SK-N-SH (cell line): Measurements from ENCODE around the gene PALLD. TPM values are rescaled to one million over a fixed set of nuclear protein-coding genes. Genes with fewer than 3 reads are reported as not detected.

Source experiments
- CTCF ChIA-PET: fragments of 300-600, 350-600 bp; formaldehyde crosslinking; extraction: SDS; loops from one replicate; lab custom pipeline; 2021; lab: Yijun Ruan, JAX
- POLR2A ChIA-PET: fragments of 350-600 bp; sonication (Branson Sonifier 250); formaldehyde crosslinking; extraction: SDS; loops from one replicate; lab custom pipeline; 2020; ENCODE audit warnings: antibody characterized with exemption, inconsistent platforms; lab: Yijun Ruan, JAX
- DNase-seq: peaks from one replicate; pipeline ENCODE4 v3.0.0; 2012
- H2AFZ ChIP-seq: fragments of 200-600 bp; sonication (generic); 2 replicates; pipeline ENCODE4 v1.8.1; 2016; ENCODE audit warnings: antibody characterized with exemption, mild to moderate bottlenecking, low read depth
- H3F3A ChIP-seq: fragments of 200-600 bp; sonication (generic); replicated peaks from 2 replicates; pipeline ENCODE3; 2016; ENCODE audit warnings: antibody characterized with exemption, mild to moderate bottlenecking; ENCODE audit not compliant: insufficient read depth
- H3K27ac ChIP-seq, 2 experiments: fragments of 200-500 bp in 1 of 2; fragments of 200-600 bp in 1 of 2; sonication (Bioruptor generic) in 1 of 2; sonication (generic), shearing (Covaris generic) in 1 of 2; 2 replicates each; pipeline versions ENCODE4 v1.5.1 to v1.6.1; 2014 to 2016; ENCODE audit warnings: low read depth in 2 of 2, inconsistent platforms in 1 of 2, low read length in 1 of 2, mild to moderate bottlenecking in 1 of 2, mixed read lengths in 1 of 2
- H3K27me3 ChIP-seq: fragments of 200-600 bp; sonication (generic), shearing (Covaris generic); 2 replicates; pipeline ENCODE4 v1.6.1; 2016; ENCODE audit warnings: mixed run types; ENCODE audit not compliant: insufficient read depth
- H3K36me3 ChIP-seq, 2 experiments: fragments of 200-500 bp in 1 of 2; fragments of 200-600 bp in 1 of 2; sonication (Bioruptor generic) in 1 of 2; sonication (generic) in 1 of 2; replicated peaks in 1 of 2; 2 replicates each; pipeline versions ENCODE3 to v1.5.1; 2014 to 2016; ENCODE audit warnings: low read length in 1 of 2, mild to moderate bottlenecking in 1 of 2; ENCODE audit not compliant: insufficient read depth in 2 of 2, control insufficient read depth in 1 of 2
- H3K4me1 ChIP-seq, 2 experiments: fragments of 200-500 bp in 1 of 2; fragments of 200-600 bp in 1 of 2; sonication (Bioruptor generic) in 1 of 2; sonication (generic), shearing (Covaris generic) in 1 of 2; 2 replicates each; pipeline versions ENCODE4 v1.5.1 to v1.6.1; 2014 to 2016; ENCODE audit warnings: low read depth in 1 of 2, low read length in 1 of 2, mixed run types in 1 of 2; ENCODE audit not compliant: insufficient read depth in 2 of 2, control insufficient read depth in 1 of 2
- H3K4me2 ChIP-seq: fragments of 200-600 bp; sonication (generic), shearing (Covaris generic); 2 replicates; pipeline ENCODE4 v1.6.1; 2017; ENCODE audit warnings: mixed run types
- H3K4me3 ChIP-seq, 2 experiments: fragments of 200-500 bp in 1 of 2; fragments of 200-600 bp in 1 of 2; sonication (Bioruptor generic) in 1 of 2; sonication (generic), shearing (Covaris generic) in 1 of 2; 2 replicates each; pipeline versions ENCODE4 v1.5.1 to v1.8.1; 2014 to 2016; ENCODE audit warnings: low read depth in 2 of 2, inconsistent platforms in 1 of 2, low read length in 1 of 2, mild to moderate bottlenecking in 1 of 2, mixed read lengths in 1 of 2, moderate library complexity in 1 of 2
- H3K79me2 ChIP-seq: fragments of 200-600 bp; sonication (generic); 2 replicates; pipeline ENCODE4 v1.8.1; 2017; ENCODE audit warnings: mild to moderate bottlenecking; ENCODE audit not compliant: insufficient read depth
- H3K9ac ChIP-seq: fragments of 200-600 bp; sonication (generic); 2 replicates; pipeline ENCODE4 v1.6.1; 2017; ENCODE audit warnings: mixed run types
- H3K9me2 ChIP-seq: fragments of 200-600 bp; sonication (generic); 2 replicates; pipeline ENCODE4 v1.6.1; 2017; ENCODE audit warnings: mixed run types
- H3K9me3 ChIP-seq: fragments of 200-600 bp; sonication (generic); 2 replicates; pipeline ENCODE4 v1.6.1; 2017; ENCODE audit warnings: mixed run types, mild to moderate bottlenecking, moderate library complexity
- H4K20me1 ChIP-seq: fragments of 200-600 bp; sonication (generic); 2 replicates; pipeline ENCODE4 v1.6.1; 2017; ENCODE audit warnings: mild to moderate bottlenecking, mixed run types; ENCODE audit not compliant: insufficient read depth
- ELF1 ChIP-seq: IDR thresholded peaks from 2 replicates; pipeline ENCODE4 v1.4.0; 2012
- EP300 ChIP-seq, 2 experiments: IDR thresholded peaks; 2 replicates each; pipeline versions ENCODE4 v1.4.0 to v1.6.1; 2012; ENCODE audit warnings: borderline replicate concordance in 1 of 2, low read depth in 1 of 2, low read length in 1 of 2
- EZH2phosphoT487 ChIP-seq: fragments of 200-600 bp; sonication (generic); IDR thresholded peaks from 2 replicates; pipeline ENCODE4 v1.6.1; 2017; ENCODE audit warnings: low read depth, mixed run types, mild to moderate bottlenecking, antibody characterized with exemption, moderate library complexity, borderline replicate concordance
- GABPA ChIP-seq: IDR thresholded peaks from 2 replicates; pipeline ENCODE4 v1.4.0; 2012; ENCODE audit warnings: low read depth, mild to moderate bottlenecking
- GATA2 ChIP-seq: sonication (generic); formaldehyde crosslinking; IDR thresholded peaks from 2 replicates; pipeline ENCODE4 v1.5.0; 2020; ENCODE audit warnings: mild to moderate bottlenecking, missing genetic modification reagents
- JUND ChIP-seq: IDR thresholded peaks from 2 replicates; pipeline ENCODE4 v1.4.0; 2012
- NFIC ChIP-seq: IDR thresholded peaks from 2 replicates; pipeline ENCODE4 v1.4.0; 2012; ENCODE audit warnings: borderline replicate concordance
- PBX3 ChIP-seq: IDR thresholded peaks from 2 replicates; pipeline ENCODE4; 2012
- POLR2AphosphoS5 ChIP-seq: IDR thresholded peaks from 2 replicates; pipeline ENCODE4 v1.6.1; 2012; ENCODE audit warnings: low read depth, low read length
- REST ChIP-seq: IDR thresholded peaks from 2 replicates; pipeline ENCODE4 v1.6.1; 2012; ENCODE audit warnings: mild to moderate bottlenecking, low read depth, low read length, moderate library complexity
- RXRA ChIP-seq: IDR thresholded peaks from 2 replicates; pipeline ENCODE4 v1.4.0; 2012; ENCODE audit warnings: low read depth, mild to moderate bottlenecking, borderline replicate concordance
- TCF12 ChIP-seq: IDR thresholded peaks from 2 replicates; pipeline ENCODE4 v1.4.0; 2012
- USF1 ChIP-seq: IDR thresholded peaks from 2 replicates; pipeline ENCODE4 v1.4.0; 2012; ENCODE audit warnings: low read depth, borderline replicate concordance
- USF2 ChIP-seq: fragments of 150-350 bp; IDR thresholded peaks from 2 replicates; pipeline ENCODE4 v1.6.1; 2017; ENCODE audit warnings: antibody characterized with exemption, low read length, low read depth, borderline replicate concordance
- YY1 ChIP-seq: IDR thresholded peaks from 2 replicates; pipeline ENCODE4 v1.4.0; 2012; ENCODE audit warnings: low read depth, mild to moderate bottlenecking
- WGBS: methylation state at CpG from one replicate; pipeline ENCODE4 v1.1.6; 2017; ENCODE audit warnings: low lambda C conversion rate; 5-methylcytosine and 5-hydroxymethylcytosine counted together
- polyA plus RNA-seq, 3 experiments: library from polyadenylated mRNA; depleted of rRNA; stranded (reverse); fragments of >200 nt; gene quantifications; 2 replicates each; pipeline ENCODE4 v1.2.3, GENCODE V29; 2012

Gene PALLD
- polyA plus RNA-seq, 1 of the 3 experiments (the other 2 are of a cell fraction), result 33.0 TPM

- peaks cover 0 to 4% of the 10 kb centered on the region in 2 experiments for H3K36me3 ChIP-seq
- H3K4me2 ChIP-seq, result no peak overlapping the region
- no peak overlapping the region for H3K27ac ChIP-seq
- no peak overlapping the region for H3K4me3 ChIP-seq
- H3K79me2 ChIP-seq, result no peaks in the 10 kb centered on the region
- no peak for DNase-seq
- TF ChIP-seq TCF12, result no peak
- TF ChIP-seq RXRA, result no peak
- TF ChIP-seq GATA2, result no peak
- no peak for TF ChIP-seq JUND
- TF ChIP-seq REST, result no peak
- no peak for TF ChIP-seq POLR2AphosphoS5
- TF ChIP-seq USF2, result no peak
- no peak for TF ChIP-seq EP300 (IDR thresholded peaks at IDR 0.05; ENCODE audit: borderline replicate concordance in 1 of 2, low read depth in 1 of 2, low read length in 1 of 2)
- H3K9me2 ChIP-seq, result no peaks in the 10 kb centered on the region
- no peak overlapping the region for H2AFZ ChIP-seq
- no peaks in the 10 kb centered on the region for H3F3A ChIP-seq
- H3K27me3 ChIP-seq, result no peaks in the 10 kb centered on the region
- ChIA-PET POLR2A (no interaction called here), CTCF (interaction anchor here (0.6 kb wide), 1 partner anchor 48 kb away, joined by 3 read pairs; no protein-coding TSS in a partner anchor)
- 95% methylated on average over 10 of the region's 10 CpGs for WGBS
- no peaks in the 10 kb centered on the region; a peak in 1 of 4 replicates for H3K4me1 ChIP-seq
- no peaks in the 10 kb centered on the region for H3K9me3 ChIP-seq
- H4K20me1 ChIP-seq, result no peaks in the 10 kb centered on the region
- H3K9ac ChIP-seq, result no peak overlapping the region
Observed at GRCh38 chr4:168784786-168785461, 288.1 kb downstream of the PALLD start.

GRCh38 chr4:168787334-168787733, 290.5 kb downstream of the PALLD start:
- Histone ChIP-seq H3K4me3 (no peak overlapping the region), H3K4me2 (no peak overlapping the region), H3K27ac (no peak overlapping the region), H4K20me1 (no peaks in the 10 kb centered on the region), H3K9ac (no peak overlapping the region), H3K27me3 (no peaks in the 10 kb centered on the region), H2AFZ (no peak overlapping the region), H3K79me2 (no peaks in the 10 kb centered on the region), H3K36me3 (peaks cover 0 to 4% of the 10 kb centered on the region in 2 experiments), H3K4me1 (no peaks in the 10 kb centered on the region), H3K9me2 (no peaks in the 10 kb centered on the region), H3K9me3 (no peaks in the 10 kb centered on the region), H3F3A (no peaks in the 10 kb centered on the region)
- ChIA-PET POLR2A (no interaction called here), CTCF (interaction anchor here (1.0 kb wide), 1 partner anchor 134 kb away, joined by 3 read pairs; no protein-coding TSS in a partner anchor)
- 87% methylated on average over 1 of the region's 1 CpG for WGBS
- DNase-seq, result no peak
- TF ChIP-seq USF2 (no peak), RXRA (no peak), GABPA (no peak), USF1 (no peak), ELF1 (no peak), REST (no peak), NFIC (no peak), YY1 (no peak), EZH2phosphoT487 (no peak), PBX3 (no peak), TCF12 (no peak)
